Transverse colon (tissue), 3 donors: ENCODE results near the gene TCF7L2.

Source experiments
- POLR2A ChIP-seq: fragments of 450-650 bp; IDR thresholded peaks from one replicate; pipeline ENCODE4 v1.6.1; 2016; ENCODE audit warnings: antibody characterized with exemption, mild to moderate bottlenecking, moderate library complexity
- TF ChIP-seq, protein P1 (sequence below), 5 experiments: fragments of 200-600 bp in 3 of 5; fragments of 450-650 bp in 2 of 5; sonication (generic) in 3 of 5; IDR thresholded peaks; 1 replicate in 2 of 5; 2 replicates in 3 of 5; pipeline ENCODE4 v1.5.1; 2016 to 2017; ENCODE audit warnings: antibody characterized with exemption in 5 of 5, inconsistent platforms in 3 of 5, mild to moderate bottlenecking in 2 of 5, moderate library complexity in 1 of 5

DNA sequence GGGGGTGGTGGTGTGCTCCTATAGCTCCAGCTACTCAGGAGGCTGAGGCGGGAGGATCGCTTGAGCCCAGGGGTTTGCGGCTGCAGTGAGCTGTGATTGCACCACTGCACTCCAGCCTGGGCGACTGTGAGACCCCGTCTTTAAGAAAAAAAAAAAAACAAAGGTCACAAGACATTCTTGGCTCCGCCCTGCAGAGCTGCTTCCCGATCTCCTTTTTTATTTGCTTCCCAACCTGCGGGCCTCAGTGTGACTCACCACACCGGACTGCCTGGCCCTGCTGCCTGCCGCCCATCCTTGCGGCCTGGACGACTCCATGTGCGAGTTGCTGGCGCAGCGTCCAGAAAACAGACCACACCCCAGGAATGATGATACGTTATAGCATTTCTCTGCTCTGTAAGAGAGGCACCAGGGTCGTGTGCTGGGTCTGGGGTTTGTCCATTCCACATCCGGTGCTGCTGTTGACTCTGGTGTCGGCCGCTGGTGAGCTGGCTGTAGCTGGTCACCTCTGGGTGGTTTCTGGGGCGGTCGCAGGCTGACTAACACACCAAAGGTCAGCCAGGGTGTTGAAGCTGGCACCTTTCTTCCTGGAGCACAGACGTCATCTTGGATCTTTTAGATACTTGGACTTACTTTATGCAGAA, 123.6 kb downstream of the TCF7L2 start:
- TF ChIP-seq, protein P1, sequence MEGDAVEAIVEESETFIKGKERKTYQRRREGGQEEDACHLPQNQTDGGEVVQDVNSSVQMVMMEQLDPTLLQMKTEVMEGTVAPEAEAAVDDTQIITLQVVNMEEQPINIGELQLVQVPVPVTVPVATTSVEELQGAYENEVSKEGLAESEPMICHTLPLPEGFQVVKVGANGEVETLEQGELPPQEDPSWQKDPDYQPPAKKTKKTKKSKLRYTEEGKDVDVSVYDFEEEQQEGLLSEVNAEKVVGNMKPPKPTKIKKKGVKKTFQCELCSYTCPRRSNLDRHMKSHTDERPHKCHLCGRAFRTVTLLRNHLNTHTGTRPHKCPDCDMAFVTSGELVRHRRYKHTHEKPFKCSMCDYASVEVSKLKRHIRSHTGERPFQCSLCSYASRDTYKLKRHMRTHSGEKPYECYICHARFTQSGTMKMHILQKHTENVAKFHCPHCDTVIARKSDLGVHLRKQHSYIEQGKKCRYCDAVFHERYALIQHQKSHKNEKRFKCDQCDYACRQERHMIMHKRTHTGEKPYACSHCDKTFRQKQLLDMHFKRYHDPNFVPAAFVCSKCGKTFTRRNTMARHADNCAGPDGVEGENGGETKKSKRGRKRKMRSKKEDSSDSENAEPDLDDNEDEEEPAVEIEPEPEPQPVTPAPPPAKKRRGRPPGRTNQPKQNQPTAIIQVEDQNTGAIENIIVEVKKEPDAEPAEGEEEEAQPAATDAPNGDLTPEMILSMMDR (IDR thresholded peaks at IDR 0.05) = no peak
- TF ChIP-seq POLR2A = no peak
